ENCODE data around the gene CDO1.

GRCh38 chr5:115858396-115858795, 41.9 kb upstream of the CDO1 start:
- TF ChIP-seq CTCF (IDR thresholded peaks at IDR 0.05) (no peak), POLR2AphosphoS5 (IDR thresholded peaks at IDR 0.05) (no peak), POLR2A (IDR thresholded peaks at IDR 0.05; ENCODE audit: low read depth) (no peak)

Data from esophagus muscularis mucosa (tissue), 3 donors.